HG03521 (cell line): Measurements from ENCODE around the gene MACROH2A1.

Experiments
- ATAC-seq: cut with Tn5 transposase; IDR thresholded peaks from one replicate; pipeline ENCODE4 v1.9.1; 2021; ENCODE audit warnings: mild to moderate bottlenecking, moderate library complexity; ENCODE audit not compliant: unreplicated experiment

The MACROH2A1 gene

GRCh38 chr5:135295852-135296251 lies 103.2 kb downstream of the MACROH2A1 start:
- no peak for ATAC-seq

DNA sequence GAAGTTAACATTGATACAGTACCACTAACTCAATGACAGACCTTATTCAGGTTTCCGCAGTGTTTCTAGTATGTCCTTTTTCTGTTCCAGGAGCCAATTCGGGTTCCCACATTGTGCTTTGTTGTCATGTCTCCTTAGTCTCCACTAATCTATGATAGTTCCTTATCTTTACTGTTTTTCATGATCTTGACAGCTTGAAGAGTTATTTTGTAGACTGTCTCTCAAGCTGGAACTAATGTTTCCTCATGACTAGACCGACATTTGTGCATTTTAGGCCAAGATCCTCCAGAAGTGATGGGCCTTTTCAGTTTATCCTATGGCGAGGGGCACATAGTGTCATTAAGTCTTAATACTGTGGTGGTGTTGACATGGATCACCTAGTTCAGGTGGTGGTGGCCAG lies 104.2 kb downstream of the MACROH2A1 start:
- no peak for ATAC-seq

DNA sequence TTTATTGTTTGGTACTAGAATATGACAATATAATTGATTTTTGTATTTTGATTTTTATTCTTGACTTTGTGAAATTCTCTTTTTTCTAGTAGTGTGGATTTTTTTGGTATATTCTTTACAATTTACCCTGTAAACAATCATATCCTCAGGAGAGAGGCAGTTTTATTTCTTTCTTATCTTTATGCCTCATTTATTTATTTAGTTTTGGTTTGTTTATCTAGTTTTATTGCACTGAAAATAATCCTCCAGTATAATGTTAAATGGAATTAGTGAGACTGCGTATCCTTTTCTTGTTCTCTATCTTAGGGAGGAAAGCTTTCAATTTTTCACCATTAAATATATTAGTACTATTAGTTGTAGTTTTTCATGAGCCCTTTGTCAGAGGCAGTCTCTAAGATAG lies 109.4 kb downstream of the MACROH2A1 start:
- no peak for ATAC-seq

- no peak for ATAC-seq
Observed at GRCh38 chr5:135287551-135287950, 111.5 kb downstream of the MACROH2A1 start.
